Lung (tissue), 12 donors: Measurements from ENCODE around the gene GNAI1. TPM values are rescaled to one million over a fixed set of nuclear protein-coding genes. Genes with fewer than 3 reads are reported as not detected.

Experiments used
- ATAC-seq: fragments of 200-7000 bp; cut with Tn5 transposase; one replicate; pipeline ENCODE4 v1.9.1; 2020; ENCODE audit warnings: moderate number of reproducible peaks; ENCODE audit not compliant: insufficient read depth, low FRiP score
- DNase-seq, 3 donors: peaks; one replicate each; pipeline ENCODE4 v3.0.0-alpha.2; 2013 to 2017
- H3K27ac ChIP-seq, 2 donors: one replicate each; pipeline ENCODE4 v1.5.1; 2013; ENCODE audit warnings: mild to moderate bottlenecking in 2 of 2, moderate library complexity in 2 of 2, control low read depth in 1 of 2, inconsistent platforms in 1 of 2, low read depth in 1 of 2, low read length in 1 of 2
- H3K27me3 ChIP-seq, 3 donors: one replicate each; pipeline ENCODE4 v1.5.1; 2013; ENCODE audit warnings: low read length in 2 of 3; ENCODE audit not compliant: control insufficient read depth in 3 of 3, insufficient read depth in 3 of 3
- H3K36me3 ChIP-seq, 4 donors: one replicate each; pipeline ENCODE4 v1.5.1; 2013; ENCODE audit warnings: low read length in 4 of 4, mild to moderate bottlenecking in 1 of 4, moderate library complexity in 1 of 4; ENCODE audit not compliant: control insufficient read depth in 4 of 4, insufficient read depth in 4 of 4
- H3K4me1 ChIP-seq, 5 donors: one replicate each; pipeline ENCODE4 v1.5.1; 2013; ENCODE audit warnings: low read length in 5 of 5, mild to moderate bottlenecking in 2 of 5, moderate library complexity in 1 of 5; ENCODE audit not compliant: control insufficient read depth in 5 of 5, insufficient read depth in 5 of 5
- H3K4me3 ChIP-seq: one replicate; pipeline ENCODE4 v1.5.1; 2013; ENCODE audit warnings: mild to moderate bottlenecking, control low read depth, moderate library complexity
- H3K9ac ChIP-seq, 2 donors: one replicate each; pipeline ENCODE4 v1.5.1; 2013; ENCODE audit warnings: low read length in 2 of 2, control low read depth in 1 of 2; ENCODE audit not compliant: insufficient read depth in 1 of 2
- H3K9me3 ChIP-seq, 4 donors: one replicate each; pipeline ENCODE4 v1.5.1; 2013; ENCODE audit warnings: low read length in 3 of 4, mild to moderate bottlenecking in 1 of 4, moderate library complexity in 1 of 4; ENCODE audit not compliant: control insufficient read depth in 4 of 4, insufficient read depth in 3 of 4
- WGBS, 2 donors: extraction: QIAGEN DNeasy Blood & Tissue Kit; methylation state at CpG; one replicate each; pipeline ENCODE4 v1.1.7; 2013; 5-methylcytosine and 5-hydroxymethylcytosine counted together
- polyA plus RNA-seq, 2 donors: library from polyadenylated mRNA; stranded (reverse); fragments of 200-250 nt; gene quantifications; one replicate each; pipeline ENCODE4 v1.2.1, GENCODE V29; 2013
- total RNA-seq, 2 donors: library from RNA; depleted of rRNA in 1 of 2; stranded (reverse); fragments of >200 nt in 1 of 2; gene quantifications; one replicate each; pipeline ENCODE4 v1.2.1, GENCODE V29; 2014 to 2021
- TF ChIP-seq, protein P1 (sequence below): IDR thresholded peaks from 2 replicates; pipeline ENCODE4 v1.5.1; 2012; ENCODE audit warnings: mild to moderate bottlenecking; ENCODE audit errors: control extremely low read depth, extremely low read depth
- donor health status: control.
- donor health status: control.
- donor health status: Bipolar disorder and iron deficiency.
- donor health status: healthy.
- donor health status: DM: yes; HTN: yes; CAD: no.

The GNAI1 gene
- total and polyA plus RNA-seq, 4 donors, result 10.4 to 155 (median 20.2) TPM

DNA sequence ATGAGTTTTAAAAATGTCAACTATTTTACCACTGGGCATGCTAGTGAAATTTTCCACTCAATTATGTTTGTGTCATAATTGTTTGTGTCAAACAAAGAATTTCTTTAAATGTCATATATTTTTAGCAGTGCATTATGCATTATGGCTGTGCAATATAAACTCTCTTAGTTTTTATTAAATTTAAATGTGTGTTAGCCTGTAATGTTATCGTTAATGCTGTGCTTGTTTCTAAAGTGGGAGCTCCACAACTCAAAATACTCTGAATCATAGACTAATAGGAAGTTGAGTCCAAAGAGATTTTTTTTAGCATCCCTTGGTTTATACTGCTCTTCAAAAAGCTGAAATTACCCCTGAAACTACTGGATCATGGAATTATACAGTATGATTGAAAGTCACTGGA, 26.8 kb downstream of the GNAI1 start:
- DNase-seq, result peak in 2 of 3 donors; percentile 75 to 77
- H3K27me3 ChIP-seq, result no peaks in the 10 kb centered on the region
- H3K9ac ChIP-seq, result no peak overlapping the region
- ATAC-seq, result no peak
- TF ChIP-seq, protein P1, sequence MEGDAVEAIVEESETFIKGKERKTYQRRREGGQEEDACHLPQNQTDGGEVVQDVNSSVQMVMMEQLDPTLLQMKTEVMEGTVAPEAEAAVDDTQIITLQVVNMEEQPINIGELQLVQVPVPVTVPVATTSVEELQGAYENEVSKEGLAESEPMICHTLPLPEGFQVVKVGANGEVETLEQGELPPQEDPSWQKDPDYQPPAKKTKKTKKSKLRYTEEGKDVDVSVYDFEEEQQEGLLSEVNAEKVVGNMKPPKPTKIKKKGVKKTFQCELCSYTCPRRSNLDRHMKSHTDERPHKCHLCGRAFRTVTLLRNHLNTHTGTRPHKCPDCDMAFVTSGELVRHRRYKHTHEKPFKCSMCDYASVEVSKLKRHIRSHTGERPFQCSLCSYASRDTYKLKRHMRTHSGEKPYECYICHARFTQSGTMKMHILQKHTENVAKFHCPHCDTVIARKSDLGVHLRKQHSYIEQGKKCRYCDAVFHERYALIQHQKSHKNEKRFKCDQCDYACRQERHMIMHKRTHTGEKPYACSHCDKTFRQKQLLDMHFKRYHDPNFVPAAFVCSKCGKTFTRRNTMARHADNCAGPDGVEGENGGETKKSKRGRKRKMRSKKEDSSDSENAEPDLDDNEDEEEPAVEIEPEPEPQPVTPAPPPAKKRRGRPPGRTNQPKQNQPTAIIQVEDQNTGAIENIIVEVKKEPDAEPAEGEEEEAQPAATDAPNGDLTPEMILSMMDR, result no peak
- H3K36me3 ChIP-seq, result peaks cover 0 to 3% (median 0%) of the 10 kb centered on the region in 4 donors
- WGBS, 2 donors, result 60 to 72% methylated on average over 1 of the region's 1 CpG
- H3K4me1 ChIP-seq, result peaks cover 0 to 54% (median 1%) of the 10 kb centered on the region in 5 donors
- no peak overlapping the region for H3K4me3 ChIP-seq
- H3K9me3 ChIP-seq, result no peaks in the 10 kb centered on the region
- H3K27ac ChIP-seq, result no peak overlapping the region

- Histone ChIP-seq H3K4me1 (peaks cover 0 to 37% (median 0%) of the 10 kb centered on the region in 5 donors), H3K9me3 (peaks cover 0 to 4% (median 2%) of the 10 kb centered on the region in 4 donors), H3K27ac (no peak overlapping the region), H3K27me3 (no peaks in the 10 kb centered on the region), H3K9ac (no peak overlapping the region), H3K4me3 (no peak overlapping the region), H3K36me3 (peaks cover 0 to 3% (median 0%) of the 10 kb centered on the region in 4 donors)
- DNase-seq (no peak), ATAC-seq (no peak)
- TF ChIP-seq, protein P1, result no peak
These were observed 30.5 kb downstream of the GNAI1 start for GRCh38 chr7:80165177-80165576.

DNA sequence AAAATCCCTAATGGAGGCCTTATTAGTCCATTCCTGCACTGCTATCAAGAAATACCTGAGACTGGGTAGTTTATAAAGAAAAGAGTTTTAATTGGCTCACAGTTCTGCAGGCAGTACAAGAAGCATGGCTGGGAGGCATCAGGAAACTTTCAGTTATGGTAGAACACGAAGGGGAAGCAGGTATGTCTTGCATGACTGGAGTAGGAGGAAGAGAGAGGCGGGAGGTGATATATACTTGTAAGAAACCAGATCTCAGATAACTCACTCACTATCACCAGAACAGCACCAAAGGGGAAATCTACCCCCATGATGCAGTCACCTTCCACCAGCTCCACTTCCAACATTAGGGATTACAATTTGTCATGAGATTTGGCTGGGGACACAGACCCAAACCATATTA, 35.8 kb downstream of the GNAI1 start:
- Histone ChIP-seq H3K9ac (no peak overlapping the region), H3K27ac (no peak overlapping the region), H3K9me3 (peaks cover 0 to 4% (median 3%) of the 10 kb centered on the region in 4 donors), H3K4me1 (peaks cover 0 to 16% (median 3%) of the 10 kb centered on the region in 5 donors), H3K4me3 (no peak overlapping the region), H3K27me3 (no peaks in the 10 kb centered on the region), H3K36me3 (peaks cover 0 to 3% (median 0%) of the 10 kb centered on the region in 4 donors)
- DNase-seq (no peak), ATAC-seq (no peak)
- TF ChIP-seq, protein P1, result no peak
- WGBS, 2 donors, result 88 to 98% methylated on average over 2 of the region's 2 CpGs

DNA sequence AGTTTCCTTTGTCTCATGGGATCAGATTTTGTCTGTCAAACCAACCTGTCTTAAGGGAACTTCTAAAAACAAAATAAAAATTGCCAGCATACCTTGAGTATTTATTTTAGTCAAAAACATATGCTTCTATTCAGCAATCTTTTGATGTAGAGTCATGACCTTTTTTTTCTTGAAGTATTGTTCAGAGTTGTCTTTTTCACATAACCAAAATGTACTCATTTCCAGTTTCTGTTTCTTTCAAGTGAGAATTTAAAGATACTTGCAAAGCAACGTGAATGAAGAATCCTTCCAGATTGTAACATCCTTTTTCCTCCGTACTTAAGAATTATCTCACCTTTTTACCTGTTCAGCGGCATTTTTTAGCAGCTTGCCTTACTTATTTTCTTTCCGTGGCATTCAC, 37.8 kb downstream of the GNAI1 start:
- peaks cover 0 to 4% (median 2%) of the 10 kb centered on the region in 4 donors for H3K36me3 ChIP-seq
- no peak for DNase-seq
- TF ChIP-seq, protein P1, result no peak
- no peak overlapping the region for H3K27ac ChIP-seq
- no peaks in the 10 kb centered on the region for H3K27me3 ChIP-seq
- H3K9ac ChIP-seq, result no peak overlapping the region
- no peak overlapping the region for H3K4me3 ChIP-seq
- peaks cover 0 to 4% (median 3%) of the 10 kb centered on the region in 4 donors for H3K9me3 ChIP-seq
- ATAC-seq, result no peak
- H3K4me1 ChIP-seq, result peaks cover 0 to 11% (median 0%) of the 10 kb centered on the region in 5 donors
- WGBS, 2 donors, result 74 to 77% methylated on average over 4 of the region's 4 CpGs
